Activated naive CD4-positive, alpha-beta T cell (primary cell): ENCODE results near the gene SCUBE2.
"Not testable (repeated sequence)": the region's sequence is repeated elsewhere in the genome, so short reads cannot be mapped to it uniquely, and the experiment has no call there.

ENCODE experiments used
- DNase-seq, 4 experiments: peaks; one replicate each; lab custom pipeline; 2025; lab: John Stamatoyannopoulos, UW

SCUBE2 gene

DNA sequence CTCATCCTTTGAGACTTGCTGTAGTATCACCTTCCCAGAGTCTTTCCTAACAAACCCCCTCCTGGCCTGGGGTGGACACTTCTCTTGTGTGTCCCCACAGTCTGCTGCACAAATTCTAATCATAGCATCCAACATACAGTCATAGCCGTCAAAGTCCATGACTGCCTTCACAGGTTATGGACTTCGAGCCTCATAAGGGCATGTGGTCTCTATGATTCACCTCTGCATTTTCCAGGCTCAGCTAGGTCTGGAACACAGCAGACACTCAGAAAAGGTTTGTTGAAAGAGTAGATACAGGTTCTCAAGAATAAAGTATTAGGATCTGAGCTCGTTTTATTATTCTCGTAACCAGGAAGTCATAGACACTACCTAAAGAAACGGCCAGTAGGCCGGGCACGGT lies 13.2 kb upstream of the SCUBE2 start:
- DNase-seq = no peak

DNA sequence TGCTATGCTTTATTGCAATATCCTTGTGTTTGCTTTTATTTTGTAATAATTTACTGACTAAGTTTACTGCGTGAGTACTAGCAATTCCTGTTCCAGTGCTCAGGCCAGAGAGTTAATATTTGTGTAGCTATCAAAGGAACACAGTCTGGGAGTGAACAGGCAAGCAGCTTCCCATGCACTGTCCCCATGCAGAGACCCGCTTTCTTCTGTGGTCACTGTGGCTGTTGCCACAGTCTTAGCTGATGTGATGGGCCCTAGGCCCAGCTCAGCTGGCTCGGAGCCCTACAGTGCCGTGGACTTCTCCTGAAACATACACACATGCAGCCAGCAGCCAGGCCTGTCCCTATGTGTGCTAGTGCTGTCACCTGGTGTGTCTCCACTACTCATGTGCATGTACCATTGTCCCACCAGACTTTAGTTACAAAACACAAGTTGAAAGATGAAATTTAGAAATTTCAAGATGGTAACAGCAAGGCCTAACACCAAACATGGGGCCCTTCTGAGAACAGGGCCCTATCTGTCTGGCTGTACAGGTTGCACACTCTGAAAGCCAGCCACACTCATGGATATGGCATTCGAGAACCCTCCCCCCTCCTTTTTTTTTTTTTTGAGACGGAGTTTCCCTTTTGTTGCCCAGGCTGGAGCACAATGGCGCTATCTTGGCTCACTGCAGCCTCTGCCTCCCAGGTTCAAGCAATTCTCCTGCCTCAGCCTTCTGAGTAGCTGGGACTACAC lies 12.3 kb upstream of the SCUBE2 start:
- no peak for DNase-seq

DNA sequence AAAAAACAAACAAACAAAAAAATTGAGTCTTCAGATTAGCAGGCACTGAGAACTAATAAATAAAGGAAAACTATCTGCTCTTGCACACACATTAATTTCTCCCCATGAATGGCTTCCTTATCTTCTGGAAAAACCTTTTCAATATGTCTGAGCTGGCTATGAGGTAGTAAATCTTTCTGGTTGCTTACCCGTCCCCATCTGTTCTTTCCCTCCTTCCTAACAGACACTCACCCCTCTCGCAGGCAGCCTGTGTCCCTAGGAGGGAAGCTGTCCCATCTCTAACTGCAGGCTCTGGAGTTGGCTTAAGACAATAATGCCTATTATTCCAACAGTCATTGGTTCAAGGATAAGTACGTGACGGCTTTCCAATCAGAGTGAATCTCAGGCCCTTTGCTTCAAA lies 8.2 kb upstream of the SCUBE2 start:
- DNase-seq = no peak

DNA sequence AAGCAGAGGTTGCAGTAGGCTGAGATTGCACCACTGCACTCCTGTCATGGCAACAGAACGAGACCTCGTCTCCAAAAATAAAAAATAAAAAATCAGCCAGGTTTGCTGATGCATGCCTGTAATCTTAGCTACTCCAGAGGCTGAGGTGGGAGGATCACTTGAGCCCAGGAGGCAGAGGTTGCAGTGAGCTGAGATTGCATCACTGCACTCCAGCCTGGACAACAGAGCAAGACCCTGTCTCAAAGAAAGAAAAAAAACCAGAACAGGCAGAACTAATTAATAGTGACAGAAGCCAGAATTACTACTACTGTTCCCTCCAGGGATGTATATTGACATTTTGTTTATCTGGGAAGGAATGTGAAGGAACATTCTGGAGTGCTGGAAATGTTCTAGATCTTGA lies 7.1 kb upstream of the SCUBE2 start:
- DNase-seq = not testable (repeated sequence)

DNA sequence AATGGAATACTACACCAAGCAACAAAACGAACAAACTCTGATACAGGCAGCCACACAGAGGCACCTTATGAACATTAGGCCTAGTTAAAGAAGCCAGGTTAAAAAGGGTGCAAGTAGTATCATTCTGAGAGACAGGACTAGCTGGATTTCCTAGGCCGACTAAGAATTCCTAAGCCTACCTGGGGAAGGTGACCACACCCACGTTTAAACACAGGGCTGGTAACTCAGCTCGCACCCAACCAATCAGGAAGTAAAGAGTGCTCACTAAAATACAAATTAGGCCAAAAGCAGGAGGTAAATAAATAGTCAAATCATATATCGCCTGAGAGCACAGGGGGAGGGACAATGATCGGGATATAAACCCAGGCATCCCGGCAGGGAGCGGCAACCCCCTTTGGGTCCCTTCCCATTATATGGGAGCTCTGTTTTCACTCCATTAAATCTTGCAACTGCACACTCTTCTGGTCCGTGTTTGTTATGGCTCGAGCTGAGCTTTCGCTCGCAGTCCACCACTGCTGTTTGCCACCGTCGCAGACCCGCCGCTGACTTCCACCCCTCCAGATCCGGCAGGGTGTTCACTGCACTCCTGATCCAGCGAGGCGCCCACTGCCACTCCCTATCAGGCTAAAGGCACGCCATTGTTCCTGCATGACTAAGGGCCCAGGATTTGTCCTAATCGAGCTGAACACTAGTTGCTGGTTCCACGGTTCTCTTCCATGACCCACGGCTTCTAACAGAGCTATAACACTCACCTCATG lies 6.0 kb upstream of the SCUBE2 start:
- DNase-seq = not testable (repeated sequence)

DNA sequence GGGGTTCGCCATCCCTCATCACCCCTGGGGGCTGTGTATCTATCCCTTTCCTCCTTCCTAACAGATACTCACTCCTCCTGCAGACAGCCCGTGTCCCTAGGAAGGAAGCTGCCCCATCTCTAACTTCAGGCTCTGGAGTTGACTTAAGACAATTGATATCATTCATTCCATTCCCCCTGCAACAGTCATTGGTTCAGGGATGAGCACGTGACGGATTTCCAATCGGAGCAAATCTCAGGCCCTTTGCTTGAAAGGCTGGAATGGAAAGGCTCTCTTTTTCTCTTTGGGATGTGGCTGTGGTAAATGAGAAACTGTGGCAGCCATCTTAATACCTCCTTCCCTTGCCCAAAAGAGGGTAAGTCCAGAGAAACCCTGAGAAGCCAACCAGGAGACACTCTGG lies 5.0 kb upstream of the SCUBE2 start:
- DNase-seq = no peak

DNA sequence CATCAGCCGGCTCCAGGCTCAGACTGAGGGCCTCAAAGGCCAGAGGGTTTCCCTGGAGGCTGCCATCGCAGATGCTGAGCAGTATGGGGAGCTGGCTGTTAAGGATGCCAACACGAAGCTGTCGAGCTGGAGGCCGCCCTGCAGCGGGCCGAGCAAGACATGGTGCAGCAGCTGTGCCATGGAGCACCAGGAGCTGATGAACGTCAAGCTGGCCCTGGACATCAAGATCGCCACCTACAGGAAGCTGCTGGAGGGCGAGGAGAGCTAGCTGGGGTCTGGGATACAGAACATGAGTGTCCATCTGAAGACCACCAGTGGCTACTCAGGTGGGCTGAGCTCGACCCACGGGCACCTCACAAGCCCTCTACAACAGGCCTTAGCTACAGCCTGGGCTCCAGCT lies 4.0 kb upstream of the SCUBE2 start:
- DNase-seq = no peak

DNA sequence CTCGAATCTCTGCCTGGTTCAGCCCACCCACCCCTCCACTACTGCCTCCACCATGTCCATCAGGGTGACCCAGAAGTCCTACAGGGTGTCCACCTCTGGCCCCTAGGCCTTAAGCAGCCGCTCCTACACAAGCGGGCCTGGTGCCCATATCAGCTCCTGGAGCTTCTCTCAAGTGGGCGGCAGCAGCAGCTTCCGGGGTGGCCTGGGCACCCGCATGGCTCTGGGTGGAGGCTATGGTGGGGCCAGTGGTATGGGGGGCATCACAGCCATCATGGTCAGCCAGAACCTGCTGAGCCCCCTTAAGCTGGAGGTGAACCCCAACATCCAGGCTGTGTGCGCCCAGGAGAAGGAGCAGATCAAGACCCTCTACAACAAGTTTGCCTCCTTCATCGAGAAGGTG lies 3.0 kb upstream of the SCUBE2 start:
- no peak for DNase-seq

DNA sequence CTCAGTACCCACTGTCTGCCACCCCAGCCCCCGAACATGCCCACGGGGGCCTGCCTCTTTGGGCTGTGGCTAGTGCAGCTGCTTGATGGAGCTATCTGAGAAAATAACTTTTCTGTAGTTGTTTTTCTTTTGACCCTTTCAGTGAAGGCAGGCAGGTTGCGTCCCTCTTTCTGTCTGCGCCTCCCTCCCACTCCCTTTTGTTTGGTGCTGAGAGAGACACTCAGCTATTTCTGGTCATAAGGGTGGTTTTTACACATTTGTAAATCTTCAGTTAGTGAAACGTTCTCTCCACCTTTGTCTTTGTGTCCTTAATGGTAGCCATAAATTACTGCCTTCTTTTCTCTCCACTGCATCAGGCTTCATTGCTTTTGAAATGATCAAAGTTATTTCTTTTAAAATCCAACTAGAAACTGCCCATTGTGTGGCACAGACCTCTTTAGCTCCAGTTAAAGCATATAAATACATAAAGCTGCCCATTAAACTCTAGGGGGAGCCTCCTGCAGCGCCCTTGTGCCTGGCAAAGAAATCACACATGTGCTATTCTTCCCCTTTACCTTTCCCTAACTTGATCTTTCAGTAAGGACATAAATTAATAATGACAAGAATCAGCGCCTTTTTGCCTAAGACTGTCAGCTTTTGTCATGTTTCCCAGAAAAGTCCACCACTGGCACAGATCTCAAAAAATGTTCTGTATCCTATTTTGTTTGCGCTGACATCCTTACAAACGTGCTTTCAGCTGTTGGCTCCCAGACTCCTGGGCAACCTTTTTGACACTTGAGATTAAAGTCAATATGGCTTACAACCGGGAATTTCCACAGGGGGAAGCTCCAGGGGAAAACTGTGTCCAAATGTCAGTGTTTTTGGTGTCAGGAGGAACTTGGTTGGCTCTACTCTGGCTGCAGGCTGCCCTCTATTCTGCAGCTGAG lies 1.7 kb upstream of the SCUBE2 start:
- DNase-seq = no peak

DNA sequence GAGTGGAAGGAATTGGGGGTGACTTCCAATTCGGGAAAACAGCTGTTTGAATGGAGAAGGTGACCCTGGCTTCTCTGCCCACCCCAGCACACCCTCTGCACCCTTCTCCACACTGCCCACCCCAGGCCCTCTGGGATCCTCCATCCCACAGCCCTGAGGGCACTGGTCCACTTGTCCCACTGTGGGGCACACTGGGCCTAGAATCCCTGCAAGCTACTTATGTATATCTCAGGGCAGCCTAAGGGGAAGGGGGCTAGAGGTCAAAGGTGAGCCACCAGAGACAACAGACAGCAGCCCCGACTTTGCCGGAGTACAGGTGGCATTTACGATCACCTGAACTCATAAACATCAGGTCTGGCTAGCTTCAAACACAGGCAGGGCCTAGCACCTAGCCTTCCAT lies 673 bp upstream of the SCUBE2 start:
- DNase-seq = no peak

DNA sequence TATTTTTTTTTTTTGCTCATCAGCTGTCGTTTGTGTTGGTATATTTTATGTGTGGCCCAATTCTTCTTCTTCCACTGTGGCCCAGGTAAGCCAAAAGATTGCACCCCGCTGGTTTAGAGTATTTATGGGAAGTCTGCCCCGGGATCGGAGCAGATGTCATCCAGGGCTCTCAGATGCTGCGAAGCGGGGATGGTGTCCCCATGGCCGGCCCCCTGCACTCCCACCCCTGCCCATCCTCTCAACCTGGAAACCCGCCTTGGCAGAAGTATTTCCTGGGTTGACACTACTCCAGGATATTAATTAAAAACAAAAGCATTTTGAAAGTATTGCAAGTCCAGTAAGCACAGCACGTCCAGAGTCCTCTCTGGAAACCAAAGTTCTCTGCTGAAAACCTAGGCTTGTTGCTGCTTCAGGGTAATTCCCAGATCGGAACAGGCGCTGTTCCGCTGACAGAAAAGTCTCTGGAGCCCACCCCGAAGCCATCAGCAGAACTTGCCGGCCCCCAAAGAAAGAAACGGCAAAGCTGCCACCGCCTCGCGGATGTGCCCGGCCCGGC lies 833 bp downstream of the SCUBE2 start:
- no peak for DNase-seq

DNA sequence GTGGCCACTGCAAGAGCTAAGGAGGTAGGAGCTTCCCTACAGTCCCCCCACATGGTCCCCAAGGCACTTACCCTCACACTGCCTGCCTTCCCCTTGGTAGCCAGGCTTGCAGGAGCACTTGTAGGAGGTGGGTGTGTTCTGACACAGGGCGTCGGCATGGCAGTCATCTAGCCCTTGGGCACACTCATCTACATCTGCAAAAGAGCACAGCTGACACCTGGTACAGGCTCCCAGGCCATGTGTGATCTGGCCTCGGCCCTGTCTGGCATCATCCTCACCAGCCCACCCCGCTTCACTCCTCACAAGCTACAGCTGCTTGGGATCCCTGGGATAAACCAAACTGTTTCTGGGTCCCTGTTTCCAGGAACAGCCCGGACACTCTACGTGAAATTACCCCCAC lies 1.8 kb downstream of the SCUBE2 start:
- no peak for DNase-seq

DNA sequence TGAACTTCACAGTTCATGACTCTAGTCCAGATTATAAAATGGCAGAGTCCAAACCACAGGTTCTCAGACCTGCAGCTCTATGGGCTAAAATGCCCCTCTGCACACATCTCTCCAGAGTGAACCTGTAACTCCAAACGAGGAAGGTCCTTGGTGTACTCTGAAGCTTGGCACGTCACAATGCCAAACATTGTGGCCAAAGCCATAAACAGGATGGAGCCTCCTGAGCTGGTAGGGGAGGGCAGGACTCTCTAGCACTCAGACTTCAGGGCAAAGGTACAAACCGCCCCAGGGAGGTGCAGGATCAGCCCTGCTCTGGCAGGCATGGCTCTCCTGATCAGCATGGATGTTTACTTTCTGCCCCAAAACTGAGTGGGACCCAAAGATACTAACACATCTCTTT lies 2.3 kb downstream of the SCUBE2 start:
- DNase-seq = no peak

DNA sequence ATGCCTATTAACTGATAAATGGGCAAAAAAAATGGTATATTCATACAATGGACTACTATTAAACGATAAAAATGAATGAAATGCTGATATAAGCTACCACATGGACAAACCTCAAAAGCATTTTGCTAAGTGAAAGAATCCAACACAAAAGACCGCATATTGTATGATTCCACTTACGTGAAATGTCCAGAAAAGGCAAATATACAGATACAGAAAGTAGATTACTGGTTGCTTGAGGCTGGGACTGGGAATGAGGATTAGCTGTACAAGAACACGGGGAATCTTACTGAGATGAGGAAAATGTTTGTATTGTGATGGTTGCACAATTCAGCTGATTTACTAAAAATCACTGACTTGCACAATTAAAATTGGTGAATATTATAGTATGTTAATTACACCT lies 8.8 kb downstream of the SCUBE2 start:
- DNase-seq = no peak

DNA sequence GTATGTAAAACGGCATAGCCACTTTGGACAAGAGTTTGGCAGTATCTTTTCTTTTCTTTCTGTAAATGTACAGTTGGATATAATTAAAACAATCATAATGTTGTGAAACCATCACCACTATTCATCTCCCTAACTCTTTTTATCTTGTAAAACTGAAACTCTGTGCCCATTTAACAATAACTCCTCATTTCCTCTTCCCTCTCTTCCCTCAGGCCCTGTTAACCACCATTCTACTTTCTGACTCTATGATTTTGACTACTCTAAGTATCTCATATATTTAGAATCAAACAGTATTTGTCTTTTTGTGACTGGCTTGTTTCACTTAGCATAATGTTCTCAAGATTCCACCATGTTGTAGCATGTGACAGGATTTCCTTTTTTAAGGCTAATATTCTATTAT lies 10.2 kb downstream of the SCUBE2 start:
- no peak for DNase-seq

DNA sequence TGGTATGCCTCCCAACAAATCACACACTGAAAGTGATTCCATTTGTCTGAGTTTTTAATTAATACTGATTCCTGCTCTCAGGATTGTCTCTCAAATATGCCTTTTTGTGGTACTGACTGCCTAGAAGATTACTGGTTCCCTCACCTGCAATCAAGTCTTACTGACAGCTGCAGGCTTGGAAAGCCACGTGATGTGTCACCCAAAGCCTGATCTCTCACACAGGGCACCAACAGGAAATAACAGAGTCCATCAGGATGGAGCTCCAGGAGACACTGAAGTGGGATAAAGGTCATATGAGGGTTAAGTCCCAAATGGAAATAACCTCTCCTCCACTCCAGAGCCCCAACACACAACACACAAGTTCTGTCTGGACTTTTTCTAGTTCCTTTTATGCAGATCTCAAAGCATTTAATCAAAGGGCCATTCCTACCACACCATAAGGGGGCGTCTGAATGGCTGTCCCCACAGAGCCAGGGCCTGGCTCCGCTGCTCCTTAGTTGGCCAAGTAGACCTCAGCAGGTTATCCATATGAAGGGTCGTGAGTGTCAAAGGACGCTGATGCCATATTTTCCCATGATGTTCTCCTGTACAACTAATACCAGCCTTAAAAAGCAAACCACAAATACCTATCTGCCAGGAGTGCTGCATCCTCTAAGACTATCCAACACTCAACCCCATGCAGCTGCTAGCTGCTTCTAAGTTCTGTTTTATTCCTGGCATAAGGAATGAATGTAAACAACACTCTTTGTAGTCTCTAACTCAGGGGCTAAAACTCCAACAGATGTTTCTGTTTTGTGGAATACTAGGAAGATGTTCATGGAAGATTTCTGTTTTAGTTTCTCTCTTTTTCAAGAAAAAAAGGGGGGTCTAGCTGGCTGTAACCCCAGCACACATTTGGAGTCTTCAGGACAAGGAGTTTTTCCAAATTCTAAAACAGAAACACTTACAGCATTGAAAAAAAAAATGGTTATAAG lies 13.0 kb downstream of the SCUBE2 start:
- DNase-seq = no peak

DNA sequence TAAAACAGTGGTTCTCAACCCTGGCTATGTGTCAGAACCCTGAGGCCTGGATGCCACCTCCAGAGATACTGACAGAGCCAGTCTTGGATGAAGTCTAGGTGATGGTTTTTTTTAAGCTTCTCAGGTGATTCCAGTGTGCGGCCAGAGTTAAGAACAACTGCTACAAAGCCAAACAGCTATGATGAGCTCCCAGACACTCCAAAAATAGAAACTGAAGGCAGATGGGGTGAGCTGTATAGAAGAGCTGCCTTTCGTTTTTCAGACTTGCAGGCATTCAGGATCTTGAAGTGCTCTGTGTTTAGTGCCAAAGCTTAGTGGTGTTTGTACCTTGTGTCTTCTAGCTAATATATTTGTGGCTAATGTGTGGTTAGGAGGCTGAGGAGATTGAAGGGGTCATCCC lies 14.2 kb downstream of the SCUBE2 start:
- no peak for DNase-seq

DNA sequence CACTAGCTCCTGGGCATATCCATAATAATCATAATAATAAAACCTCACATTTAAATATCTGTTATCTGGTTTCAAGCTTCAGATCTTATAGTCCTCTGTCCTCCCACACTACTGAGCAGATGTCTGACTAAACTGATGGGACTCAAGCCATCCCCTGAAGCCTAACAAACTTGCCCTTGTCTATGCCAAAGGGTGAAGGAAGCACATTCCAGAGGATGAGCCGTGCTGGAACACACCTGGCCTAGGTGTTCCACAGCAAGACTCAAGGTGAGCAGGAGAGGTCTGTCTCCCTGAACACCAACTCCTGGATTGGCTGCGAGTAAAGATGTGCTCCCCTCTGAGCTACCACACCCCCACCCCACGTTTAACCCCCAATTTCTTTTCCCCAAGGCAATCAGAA lies 14.7 kb downstream of the SCUBE2 start:
- DNase-seq = no peak

DNA sequence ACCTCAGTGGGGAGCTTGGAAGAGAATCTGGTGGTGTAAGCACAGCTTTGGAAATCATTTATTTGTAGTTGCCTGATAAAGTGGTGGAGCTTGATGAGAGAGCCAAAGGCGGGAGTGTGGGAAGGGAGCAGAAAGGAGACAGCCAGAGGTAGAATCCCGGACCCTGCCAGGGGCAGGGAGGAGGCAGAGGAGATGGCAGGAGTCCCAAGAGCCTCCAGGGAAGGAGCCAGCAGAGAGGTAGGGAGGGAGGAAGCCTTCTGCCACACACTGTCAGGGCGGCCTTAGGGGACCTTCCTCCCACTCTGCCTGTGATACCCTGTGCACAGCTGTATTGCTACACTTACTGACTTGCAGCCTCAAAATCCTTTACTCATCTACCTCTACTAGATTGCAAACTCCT lies 15.4 kb downstream of the SCUBE2 start:
- DNase-seq = no peak

DNA sequence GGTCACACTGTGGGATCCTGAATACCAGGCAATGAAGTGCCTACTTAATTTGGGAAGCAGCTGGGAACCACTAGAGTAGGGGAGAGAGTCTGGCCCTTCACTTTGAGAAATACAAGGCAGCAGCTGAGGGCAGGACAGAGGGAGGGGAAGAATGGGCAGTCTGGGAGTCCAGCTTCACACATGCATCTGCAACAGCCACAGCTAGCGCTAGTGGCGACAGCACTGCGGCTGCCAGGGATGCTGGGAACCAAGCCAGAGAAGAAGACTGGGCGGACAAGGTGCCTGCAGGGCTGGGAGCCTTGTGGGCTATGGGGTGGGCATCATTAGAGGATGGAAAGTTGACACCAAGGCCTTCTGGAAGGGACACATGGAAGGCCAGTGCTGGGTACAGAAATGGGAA lies 15.8 kb downstream of the SCUBE2 start:
- no peak for DNase-seq

DNA sequence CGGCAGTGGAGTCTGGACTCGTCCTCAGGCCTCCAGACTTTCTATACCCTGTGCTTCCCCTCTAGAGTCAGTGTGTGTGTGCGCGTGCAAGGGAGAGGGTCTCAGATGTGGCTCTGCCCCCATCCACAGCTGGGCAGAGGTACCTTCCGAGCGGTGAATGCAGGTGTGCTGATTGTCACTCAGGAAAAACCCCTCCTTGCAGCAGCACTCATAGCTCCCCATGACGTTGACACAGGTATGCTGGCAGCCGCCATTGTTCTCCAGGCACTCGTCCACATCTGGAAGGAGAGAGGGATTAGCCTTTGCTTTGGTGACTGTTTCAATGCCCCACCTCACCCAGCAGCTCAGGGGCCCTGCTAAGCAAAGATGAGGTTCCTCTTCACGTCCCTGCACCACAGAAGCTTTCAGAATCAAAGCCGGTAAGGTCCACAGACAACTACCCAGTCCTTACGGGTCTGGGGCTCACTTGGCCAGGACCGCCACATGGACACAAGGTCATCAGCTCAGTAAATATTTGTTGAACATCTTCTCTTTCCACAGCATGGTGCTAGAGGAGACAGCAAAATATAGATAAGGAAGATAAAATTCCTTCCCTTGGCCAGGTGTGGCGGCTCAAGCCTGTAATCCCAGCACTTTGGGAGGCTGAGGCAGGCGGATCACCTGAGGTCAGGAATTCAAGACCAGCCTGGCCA lies 16.9 kb downstream of the SCUBE2 start:
- DNase-seq = no peak
